Measurements from ENCODE around the gene CDKN1A.
A peak's percentile ranks its signal among the peaks of the same experiment; 100 is the strongest.

The CDKN1A gene

GRCh38 chr6:36662380-36662779, 16.1 kb upstream of the CDKN1A start:
- H3K4me3 ChIP-seq (ENCODE audit: control insufficient read depth, low read depth, low read length): no peak overlapping the region
- TF ChIP-seq CTCF (conservative IDR thresholded peaks at IDR 0.05; ENCODE audit: control insufficient read depth, insufficient read depth, low read depth, low read length): no peak
- DNase-seq (ENCODE audit: low read depth): no peak

GRCh38 chr6:36662827-36663256, 15.7 kb upstream of the CDKN1A start:
- no peak for DNase-seq (ENCODE audit: low read depth)
- H3K4me3 ChIP-seq (ENCODE audit: control insufficient read depth, low read depth, low read length): no peak overlapping the region
- TF ChIP-seq CTCF (conservative IDR thresholded peaks at IDR 0.05; ENCODE audit: control insufficient read depth, insufficient read depth, low read depth, low read length): no peak

GRCh38 chr6:36663504-36664446, 14.7 kb upstream of the CDKN1A start:
- TF ChIP-seq CTCF (conservative IDR thresholded peaks at IDR 0.05; ENCODE audit: control insufficient read depth, insufficient read depth, low read depth, low read length): no peak
- DNase-seq (ENCODE audit: low read depth): no peak
- no peak overlapping the region for H3K4me3 ChIP-seq (ENCODE audit: control insufficient read depth, low read depth, low read length)

- DNase-seq (ENCODE audit: low read depth): no peak
- no peak overlapping the region for H3K4me3 ChIP-seq (ENCODE audit: control insufficient read depth, low read depth, low read length)
- no peak for TF ChIP-seq CTCF (conservative IDR thresholded peaks at IDR 0.05; ENCODE audit: control insufficient read depth, insufficient read depth, low read depth, low read length)
Observed at GRCh38 chr6:36665180-36665579, 13.3 kb upstream of the CDKN1A start.

DNA sequence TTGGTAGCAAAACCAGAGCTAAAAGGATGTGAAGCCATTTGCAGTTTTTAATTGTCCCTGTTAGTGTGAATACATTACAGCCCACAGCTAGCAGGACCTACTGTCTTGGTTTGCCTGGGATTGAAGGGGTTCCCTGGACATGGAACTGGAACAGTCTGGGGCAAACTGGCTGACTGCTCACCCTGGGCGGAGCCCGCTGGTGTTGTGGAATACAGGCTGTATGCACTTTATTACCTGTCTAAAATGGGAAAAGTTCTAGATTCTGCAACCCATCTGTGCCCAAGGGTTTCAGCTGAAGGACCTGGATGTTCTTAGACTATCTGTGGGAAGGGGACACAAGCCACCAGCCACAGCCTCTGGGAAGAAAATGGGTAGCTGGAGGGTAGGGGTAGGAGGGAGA, 12.2 kb upstream of the CDKN1A start:
- no peak for TF ChIP-seq CTCF (conservative IDR thresholded peaks at IDR 0.05; ENCODE audit: control insufficient read depth, insufficient read depth, low read depth, low read length)
- no peak for DNase-seq (ENCODE audit: low read depth)
- no peak overlapping the region for H3K4me3 ChIP-seq (ENCODE audit: control insufficient read depth, low read depth, low read length)

- H3K4me3 ChIP-seq (ENCODE audit: control insufficient read depth, low read depth, low read length): no peak overlapping the region
- peak; percentile 97 for DNase-seq (ENCODE audit: low read depth)
- TF ChIP-seq CTCF (conservative IDR thresholded peaks at IDR 0.05; ENCODE audit: control insufficient read depth, insufficient read depth, low read depth, low read length): no peak
Observed at GRCh38 chr6:36666826-36667591, 11.5 kb upstream of the CDKN1A start.

Data from fibroblast of mammary gland (primary cell).